Mesenchymal stem cell (in vitro differentiated cells and primary cell): Measurements from ENCODE around the gene CCDC102A.
A peak's percentile ranks its signal among the peaks of the same experiment; 100 is the strongest.

Source experiments
- DNase-seq: peaks from one replicate; pipeline ENCODE4 v3.0.0-alpha.2; 2013
- H2AFZ ChIP-seq: one replicate; pipeline ENCODE4 v1.6.1; 2013; ENCODE audit warnings: low read depth, mild to moderate bottlenecking, control low read depth, inconsistent platforms, low read length, moderate library complexity
- H2AK5ac ChIP-seq: 2 replicates; pipeline ENCODE4 v1.6.1; 2013; ENCODE audit warnings: low read length, moderate library complexity, mild to moderate bottlenecking, inconsistent platforms; ENCODE audit not compliant: severe bottlenecking
- H2BK120ac ChIP-seq: one replicate; pipeline ENCODE4 v1.6.1; 2013; ENCODE audit warnings: low read depth, mild to moderate bottlenecking, inconsistent platforms, low read length, moderate library complexity
- H2BK12ac ChIP-seq, 2 experiments: one replicate each; pipeline ENCODE4 v1.6.1; 2013; ENCODE audit warnings: inconsistent platforms in 2 of 2, low read length in 2 of 2, mild to moderate bottlenecking in 2 of 2, moderate library complexity in 2 of 2, control low read depth in 1 of 2
- H2BK15ac ChIP-seq: one replicate; pipeline ENCODE4 v1.6.1; 2013; ENCODE audit warnings: mild to moderate bottlenecking, low read depth, inconsistent platforms; ENCODE audit not compliant: poor library complexity, severe bottlenecking
- H2BK5ac ChIP-seq: 2 replicates; pipeline ENCODE4 v1.6.1; 2013; ENCODE audit warnings: low read depth, mild to moderate bottlenecking, low read length, control low read depth, inconsistent platforms; ENCODE audit not compliant: poor library complexity, severe bottlenecking
- H3K14ac ChIP-seq, 2 experiments: one replicate each; pipeline ENCODE4 v1.6.1; 2013; ENCODE audit warnings: inconsistent platforms in 2 of 2, low read length in 2 of 2, control low read depth in 1 of 2, mild to moderate bottlenecking in 1 of 2, moderate library complexity in 1 of 2
- H3K18ac ChIP-seq, 2 experiments: one replicate each; pipeline ENCODE4 v1.6.1; 2013; ENCODE audit warnings: inconsistent platforms in 2 of 2, low read length in 2 of 2, control low read depth in 1 of 2, low read depth in 1 of 2, mild to moderate bottlenecking in 1 of 2
- H3K23ac ChIP-seq, 2 experiments: one replicate each; pipeline ENCODE4 v1.6.1; 2013; ENCODE audit warnings: inconsistent platforms in 2 of 2, low read length in 2 of 2, mild to moderate bottlenecking in 2 of 2, moderate library complexity in 2 of 2, control low read depth in 1 of 2
- H3K27ac ChIP-seq: 2 replicates; pipeline ENCODE4 v1.5.1; 2013; ENCODE audit warnings: mild to moderate bottlenecking, moderate library complexity, low read length, control low read depth, inconsistent platforms; ENCODE audit not compliant: poor library complexity, severe bottlenecking
- H3K27me3 ChIP-seq, 2 experiments: 2 replicates each; pipeline versions ENCODE4 v1.6.1 to v1.7.0; 2013; ENCODE audit warnings: low read length in 2 of 2, mild to moderate bottlenecking in 2 of 2, moderate library complexity in 2 of 2, control low read depth in 1 of 2, inconsistent platforms in 1 of 2; ENCODE audit not compliant: control insufficient read depth in 1 of 2, insufficient read depth in 1 of 2
- H3K36me3 ChIP-seq, 2 experiments: 2 replicates each; pipeline versions ENCODE4 v1.6.1 to v1.7.0; 2013; ENCODE audit warnings: low read length in 2 of 2, control low read depth in 1 of 2, inconsistent platforms in 1 of 2, low read depth in 1 of 2, mild to moderate bottlenecking in 1 of 2; ENCODE audit not compliant: insufficient read depth in 2 of 2, control insufficient read depth in 1 of 2
- H3K4ac ChIP-seq, 2 experiments: one replicate each; pipeline ENCODE4 v1.6.1; 2013; ENCODE audit warnings: inconsistent platforms in 2 of 2, low read length in 2 of 2, mild to moderate bottlenecking in 2 of 2, moderate library complexity in 2 of 2, control low read depth in 1 of 2, low read depth in 1 of 2
- H3K4me1 ChIP-seq: 2 replicates; pipeline ENCODE4 v1.6.1; 2013; ENCODE audit warnings: low read depth, low read length, control low read depth; ENCODE audit not compliant: control insufficient read depth, insufficient read depth
- H3K4me2 ChIP-seq: 2 replicates; pipeline ENCODE4 v1.6.1; 2013; ENCODE audit warnings: low read length, mild to moderate bottlenecking, inconsistent platforms; ENCODE audit not compliant: poor library complexity, severe bottlenecking
- H3K4me3 ChIP-seq, 2 experiments: 2 replicates each; pipeline versions ENCODE4 v1.5.1 to v1.7.0; 2013; ENCODE audit warnings: low read length in 2 of 2, mild to moderate bottlenecking in 2 of 2, control low read depth in 1 of 2, low read depth in 1 of 2; ENCODE audit not compliant: insufficient read depth in 1 of 2
- H3K79me1 ChIP-seq: replicated peaks from 2 replicates; pipeline ENCODE4 v1.6.1; 2013; ENCODE audit warnings: mild to moderate bottlenecking, control low read depth, low read length, inconsistent platforms; ENCODE audit not compliant: poor library complexity, severe bottlenecking
- H3K9ac ChIP-seq: 2 replicates; pipeline ENCODE4 v1.7.0; 2013; ENCODE audit warnings: mild to moderate bottlenecking, low read length, moderate library complexity
- H3K9me3 ChIP-seq: 2 replicates; pipeline ENCODE4 v1.7.0; 2013; ENCODE audit warnings: mild to moderate bottlenecking, low read length; ENCODE audit not compliant: control insufficient read depth
- H4K8ac ChIP-seq: one replicate; pipeline ENCODE4 v1.6.1; 2013; ENCODE audit warnings: inconsistent platforms, mild to moderate bottlenecking, low read length, moderate library complexity
- H4K91ac ChIP-seq: one replicate; pipeline ENCODE4 v1.6.1; 2013; ENCODE audit warnings: mild to moderate bottlenecking, low read length, inconsistent platforms
- WGBS: methylation state at CpG from one replicate; pipeline ENCODE4 v1.1.7; 2013; ENCODE audit warnings: mixed read lengths; 5-methylcytosine and 5-hydroxymethylcytosine counted together

Gene CCDC102A

GRCh38 chr16:57565461-57565860 is 29.1 kb upstream of the CCDC102A start:
- H2AK5ac ChIP-seq: no peak overlapping the region
- no peak overlapping the region for H3K27ac ChIP-seq
- no peak for DNase-seq
- H3K23ac ChIP-seq: no peak overlapping the region
- no peak overlapping the region for H3K4me2 ChIP-seq
- H3K4ac ChIP-seq: no peak overlapping the region
- H3K9me3 ChIP-seq: peaks cover 13% of the 10 kb centered on the region
- no peak overlapping the region for H2AFZ ChIP-seq
- no peak overlapping the region for H4K91ac ChIP-seq
- no peak overlapping the region for H2BK12ac ChIP-seq
- no peak overlapping the region for H3K4me3 ChIP-seq
- peaks cover 5 to 42% of the 10 kb centered on the region in 2 experiments for H3K27me3 ChIP-seq
- H2BK120ac ChIP-seq: no peak overlapping the region
- H3K9ac ChIP-seq: no peak overlapping the region
- H3K79me1 ChIP-seq: no peaks in the 10 kb centered on the region
- no peak overlapping the region for H3K14ac ChIP-seq
- H2BK5ac ChIP-seq: no peak overlapping the region
- no peak overlapping the region for H4K8ac ChIP-seq
- H3K36me3 ChIP-seq: no peaks in the 10 kb centered on the region
- no peak overlapping the region for H3K18ac ChIP-seq
- WGBS: 89% methylated on average over 3 of the region's 3 CpGs
- no peak overlapping the region for H2BK15ac ChIP-seq
- H3K4me1 ChIP-seq: peaks cover 8% of the 10 kb centered on the region

- Histone ChIP-seq H2AFZ (no peak overlapping the region), H3K4me1 (peaks cover 8% of the 10 kb centered on the region), H2BK12ac (no peak overlapping the region), H3K9me3 (peaks cover 21% of the 10 kb centered on the region), H3K27me3 (peaks cover 5 to 43% of the 10 kb centered on the region in 2 experiments), H3K9ac (no peak overlapping the region), H3K36me3 (no peaks in the 10 kb centered on the region), H2BK15ac (no peak overlapping the region), H3K18ac (peak overlapping the region in 1 of 2 experiments; percentile 11), H2AK5ac (no peak overlapping the region), H4K8ac (no peak overlapping the region), H2BK5ac (no peak overlapping the region), H3K4me2 (no peak overlapping the region), H3K27ac (peak overlapping the region; percentile 0), H2BK120ac (no peak overlapping the region), H3K79me1 (no peaks in the 10 kb centered on the region), H3K4ac (no peak overlapping the region), H3K23ac (no peak overlapping the region), H3K14ac (no peak overlapping the region), H4K91ac (no peak overlapping the region), H3K4me3 (peak overlapping the region in 1 of 2 experiments; percentile 24)
- DNase-seq: peak; percentile 51
- WGBS: 47% methylated on average over 8 of the region's 10 CpGs
Measured at GRCh38 chr16:57564571-57565270, 28.4 kb upstream of the CCDC102A start.

DNA sequence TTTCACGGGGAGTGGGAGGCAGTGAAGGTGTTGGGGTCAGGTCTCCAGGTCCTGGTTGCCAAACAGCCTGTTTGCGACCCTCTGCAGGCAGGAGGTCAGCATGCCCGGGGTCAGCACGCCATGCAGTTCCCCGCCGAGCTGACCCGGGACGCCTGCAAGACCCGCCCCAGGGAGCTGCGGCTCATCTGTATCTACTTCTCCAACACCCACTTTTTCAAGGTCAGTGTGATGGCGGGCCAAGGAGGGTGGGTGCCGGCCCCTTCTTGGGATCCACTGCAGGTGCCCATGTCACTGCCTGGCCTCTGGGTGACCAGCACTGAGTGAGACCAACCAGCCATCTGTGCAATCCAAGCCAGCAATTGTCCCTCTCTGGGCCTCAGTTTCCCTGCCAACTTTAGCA is 27.4 kb upstream of the CCDC102A start:
- DNase-seq: no peak
- H3K9ac ChIP-seq: no peak overlapping the region
- no peaks in the 10 kb centered on the region for H3K79me1 ChIP-seq
- no peak overlapping the region for H2BK120ac ChIP-seq
- no peak overlapping the region for H3K4me2 ChIP-seq
- no peak overlapping the region for H4K8ac ChIP-seq
- H3K18ac ChIP-seq: no peak overlapping the region
- H3K27ac ChIP-seq: no peak overlapping the region
- no peaks in the 10 kb centered on the region for H3K36me3 ChIP-seq
- no peak overlapping the region for H4K91ac ChIP-seq
- no peak overlapping the region for H2AK5ac ChIP-seq
- 99% methylated on average over 12 of the region's 12 CpGs for WGBS
- H3K4me3 ChIP-seq: no peak overlapping the region
- H3K4ac ChIP-seq: no peak overlapping the region
- peaks cover 22% of the 10 kb centered on the region for H3K9me3 ChIP-seq
- H2BK12ac ChIP-seq: no peak overlapping the region
- H3K23ac ChIP-seq: no peak overlapping the region
- no peak overlapping the region for H2BK15ac ChIP-seq
- peaks cover 11 to 44% of the 10 kb centered on the region in 2 experiments for H3K27me3 ChIP-seq
- H3K4me1 ChIP-seq: peaks cover 8% of the 10 kb centered on the region
- H2AFZ ChIP-seq: no peak overlapping the region
- no peak overlapping the region for H2BK5ac ChIP-seq
- H3K14ac ChIP-seq: no peak overlapping the region

DNA sequence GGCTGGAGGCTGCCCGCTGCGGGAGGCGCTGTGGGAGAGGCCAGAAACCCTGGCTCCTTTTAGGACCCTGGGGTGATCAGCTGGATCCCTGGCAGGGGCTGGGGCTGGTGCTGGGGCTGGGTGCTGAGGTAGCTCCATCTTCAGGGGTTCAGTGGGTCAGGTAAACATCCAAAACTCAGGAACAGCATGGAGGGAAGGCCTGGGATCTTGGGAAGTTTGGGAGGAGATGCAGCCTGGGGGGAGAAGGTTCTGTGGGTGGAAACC is 27.0 kb upstream of the CCDC102A start:
- H2BK5ac ChIP-seq: no peak overlapping the region
- no peak overlapping the region for H2AK5ac ChIP-seq
- H2BK12ac ChIP-seq: no peak overlapping the region
- no peak overlapping the region for H3K23ac ChIP-seq
- H2BK120ac ChIP-seq: no peak overlapping the region
- no peaks in the 10 kb centered on the region for H3K36me3 ChIP-seq
- no peak for DNase-seq
- H3K18ac ChIP-seq: no peak overlapping the region
- no peak overlapping the region for H3K9ac ChIP-seq
- no peak overlapping the region for H3K14ac ChIP-seq
- no peak overlapping the region for H2AFZ ChIP-seq
- H3K4me3 ChIP-seq: no peak overlapping the region
- H3K79me1 ChIP-seq: no peaks in the 10 kb centered on the region
- no peak overlapping the region for H3K27ac ChIP-seq
- whole genome bisulfite sequencing: 72% methylated on average over 3 of the region's 3 CpGs
- H3K4me2 ChIP-seq: no peak overlapping the region
- H4K91ac ChIP-seq: no peak overlapping the region
- H3K4ac ChIP-seq: no peak overlapping the region
- no peak overlapping the region for H2BK15ac ChIP-seq
- H4K8ac ChIP-seq: no peak overlapping the region
- peaks cover 22% of the 10 kb centered on the region for H3K9me3 ChIP-seq
- H3K27me3 ChIP-seq: peaks cover 13 to 44% of the 10 kb centered on the region in 2 experiments
- H3K4me1 ChIP-seq: peaks cover 8% of the 10 kb centered on the region
